Epithelial cell of proximal tubule (primary cell): ENCODE data around the gene KRTAP22-1. TPM values are rescaled to one million over a fixed set of nuclear protein-coding genes. Genes with fewer than 3 reads are reported as not detected.

Experiments
- DNase-seq: peaks from one replicate; pipeline ENCODE4 v3.0.0-alpha.2; 2011; ENCODE audit warnings: low read depth
- H3K4me3 ChIP-seq: 2 replicates; pipeline ENCODE4 v1.5.1; 2011; ENCODE audit warnings: low read depth, mild to moderate bottlenecking, low read length
- total RNA-seq: library from RNA; depleted of rRNA; stranded (reverse); fragments of >200 nt; gene quantifications from 2 replicates; pipeline ENCODE4 v1.2.3, GENCODE V29; 2015
- TF ChIP-seq, protein P1 (sequence below): conservative IDR thresholded peaks from 2 replicates; pipeline ENCODE4 v1.5.1; 2012; ENCODE audit warnings: low read depth, mild to moderate bottlenecking, low read length

Gene KRTAP22-1
- total RNA-seq, 1 donor from 2014 or later = not detected

DNA sequence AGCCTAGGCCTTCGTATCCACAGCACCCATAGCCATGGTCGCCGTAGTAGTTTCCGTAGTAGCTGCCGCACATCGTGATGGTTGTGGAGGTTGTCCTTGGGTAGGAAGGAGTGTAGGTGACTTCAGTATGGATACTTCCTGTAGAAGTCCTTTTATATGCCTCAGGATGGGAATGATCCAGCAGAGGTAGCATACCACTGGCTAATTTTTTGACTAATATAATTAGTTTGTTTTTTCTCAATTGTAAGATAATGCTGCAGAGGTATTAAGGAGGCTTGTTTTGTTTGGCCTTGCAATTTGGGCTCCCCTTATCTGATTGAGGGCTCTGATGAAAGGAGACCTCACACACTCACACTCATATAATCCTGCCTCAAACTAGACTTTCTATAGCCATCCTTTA lies 2.1 kb upstream of the KRTAP22-1 start, which contains the start of gene KRTAP6-2:
Gene KRTAP6-2, minus strand, starts transcription at position 101 of the 400 bp plus-strand sequence. Its CDS starts 28 bp downstream, at position 73.
- no peak within 1 kb of the TSS for H3K4me3 ChIP-seq
- no peak for DNase-seq
- TF ChIP-seq, protein P1, sequence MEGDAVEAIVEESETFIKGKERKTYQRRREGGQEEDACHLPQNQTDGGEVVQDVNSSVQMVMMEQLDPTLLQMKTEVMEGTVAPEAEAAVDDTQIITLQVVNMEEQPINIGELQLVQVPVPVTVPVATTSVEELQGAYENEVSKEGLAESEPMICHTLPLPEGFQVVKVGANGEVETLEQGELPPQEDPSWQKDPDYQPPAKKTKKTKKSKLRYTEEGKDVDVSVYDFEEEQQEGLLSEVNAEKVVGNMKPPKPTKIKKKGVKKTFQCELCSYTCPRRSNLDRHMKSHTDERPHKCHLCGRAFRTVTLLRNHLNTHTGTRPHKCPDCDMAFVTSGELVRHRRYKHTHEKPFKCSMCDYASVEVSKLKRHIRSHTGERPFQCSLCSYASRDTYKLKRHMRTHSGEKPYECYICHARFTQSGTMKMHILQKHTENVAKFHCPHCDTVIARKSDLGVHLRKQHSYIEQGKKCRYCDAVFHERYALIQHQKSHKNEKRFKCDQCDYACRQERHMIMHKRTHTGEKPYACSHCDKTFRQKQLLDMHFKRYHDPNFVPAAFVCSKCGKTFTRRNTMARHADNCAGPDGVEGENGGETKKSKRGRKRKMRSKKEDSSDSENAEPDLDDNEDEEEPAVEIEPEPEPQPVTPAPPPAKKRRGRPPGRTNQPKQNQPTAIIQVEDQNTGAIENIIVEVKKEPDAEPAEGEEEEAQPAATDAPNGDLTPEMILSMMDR = no peak

DNA sequence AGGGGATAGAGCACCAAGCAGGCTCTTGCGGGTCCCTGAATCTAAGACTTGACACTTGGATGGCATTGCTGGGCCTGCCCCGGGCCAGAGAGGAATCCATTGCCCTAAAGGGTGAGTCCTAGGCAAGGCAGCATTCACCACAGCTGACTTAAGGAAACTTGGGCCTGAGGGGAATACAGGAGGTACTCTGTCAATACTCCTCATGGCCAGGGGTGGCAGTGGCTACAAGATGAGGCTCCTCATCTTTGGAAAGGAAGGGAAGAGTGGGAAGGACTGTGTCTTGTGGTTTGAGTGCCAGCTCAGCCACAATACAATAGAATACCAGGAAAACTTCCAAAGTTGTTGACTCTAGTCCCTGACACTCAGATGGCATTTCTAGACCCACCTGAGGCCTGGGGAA lies 5.1 kb downstream of the KRTAP22-1 start:
- TF ChIP-seq, protein P1 = no peak
- DNase-seq = no peak
- H3K4me3 ChIP-seq = no peak overlapping the region

DNA sequence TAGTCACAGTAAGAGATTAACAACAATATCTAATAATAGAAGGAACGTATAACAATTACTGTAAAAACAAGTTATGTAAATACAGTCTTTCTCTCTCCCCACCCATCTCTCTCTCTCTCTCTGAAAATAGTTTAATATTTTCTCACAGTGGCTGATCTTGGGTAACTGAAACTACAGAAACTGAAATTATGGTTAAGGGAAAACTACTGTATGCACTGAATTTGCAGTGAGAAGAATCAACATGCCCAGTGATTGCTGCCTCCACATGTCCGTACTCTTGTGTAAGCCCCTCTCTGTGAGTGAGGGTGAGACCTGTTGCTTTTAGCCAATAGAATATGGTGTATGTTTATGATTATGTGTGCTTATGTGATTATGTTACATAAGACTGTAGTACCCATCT lies 11.2 kb downstream of the KRTAP22-1 start:
- TF ChIP-seq, protein P1 = no peak
- no peak overlapping the region for H3K4me3 ChIP-seq
- no peak for DNase-seq

DNA sequence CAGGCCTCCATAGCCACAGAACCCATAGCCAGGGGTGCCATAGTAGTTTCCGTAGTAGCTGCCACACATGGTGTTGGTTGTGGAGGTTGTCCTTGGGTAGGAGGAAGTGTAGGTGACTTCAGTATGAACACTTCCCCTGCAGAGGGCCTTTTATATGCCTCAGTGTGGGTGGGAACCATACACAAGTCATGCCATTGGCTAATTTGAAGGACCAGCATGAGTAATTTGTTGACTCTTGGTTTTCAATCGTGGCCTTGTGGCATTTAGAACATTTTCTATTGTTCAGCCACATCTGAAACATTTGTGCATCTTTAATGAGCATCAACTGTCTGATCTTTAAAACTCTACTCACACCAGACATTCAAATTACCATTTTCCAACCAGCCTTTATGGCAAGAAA lies 12.9 kb downstream of the KRTAP22-1 start, which contains the start of gene KRTAP6-1:
Gene KRTAP6-1, minus strand, starts transcription at position 95 of the 400 bp plus-strand sequence. Its CDS starts 26 bp downstream, at position 69.
- no peak for DNase-seq
- H3K4me3 ChIP-seq = no peak within 1 kb of the TSS
- TF ChIP-seq, protein P1 = no peak

DNA sequence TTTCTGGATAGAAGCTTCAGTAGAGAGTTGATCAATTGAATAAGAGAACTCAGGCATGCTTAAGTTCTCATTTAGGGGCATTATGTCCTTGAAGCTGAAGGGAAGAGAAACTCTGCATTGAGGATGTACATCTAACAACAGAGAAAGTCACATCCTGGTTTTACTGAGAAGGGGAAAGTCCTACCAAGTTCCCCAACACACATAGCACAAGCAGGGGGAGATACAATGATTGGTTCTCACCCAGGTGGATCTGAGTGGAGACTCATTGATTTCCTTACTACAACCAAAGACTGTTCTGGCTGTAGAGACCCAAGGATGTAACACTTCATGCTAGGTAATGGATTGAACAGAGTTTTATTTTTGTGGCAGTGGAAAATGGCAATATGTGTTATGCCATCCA lies 14.3 kb downstream of the KRTAP22-1 start:
- TF ChIP-seq, protein P1 = no peak
- H3K4me3 ChIP-seq = no peak overlapping the region
- no peak for DNase-seq

DNA sequence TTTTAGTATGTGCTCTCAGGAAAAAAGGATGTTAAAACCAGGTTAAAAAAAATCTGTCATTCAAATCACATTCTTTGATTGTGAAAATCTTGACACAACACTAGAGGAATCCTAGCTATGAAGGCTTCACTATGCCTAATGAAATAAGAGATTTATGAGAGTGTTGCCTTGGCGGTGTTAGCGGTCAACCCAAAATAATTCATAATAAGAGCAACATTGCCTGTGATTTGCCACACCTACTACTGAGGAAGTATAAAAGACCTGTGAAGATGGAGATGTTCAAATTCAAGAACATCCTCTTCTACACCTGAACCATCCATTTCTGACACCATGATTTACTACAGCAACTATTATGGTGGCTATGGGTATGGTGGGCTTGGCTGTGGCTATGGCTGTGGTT lies 15.2 kb downstream of the KRTAP22-1 start, which contains the start of gene KRTAP20-1:
Gene KRTAP20-1, plus strand, starts transcription at position 301 of the 400 bp plus-strand sequence. Its CDS starts 30 bp downstream, at position 331.
- H3K4me3 ChIP-seq = no peak within 1 kb of the TSS
- TF ChIP-seq, protein P1 = no peak
- no peak for DNase-seq

DNA sequence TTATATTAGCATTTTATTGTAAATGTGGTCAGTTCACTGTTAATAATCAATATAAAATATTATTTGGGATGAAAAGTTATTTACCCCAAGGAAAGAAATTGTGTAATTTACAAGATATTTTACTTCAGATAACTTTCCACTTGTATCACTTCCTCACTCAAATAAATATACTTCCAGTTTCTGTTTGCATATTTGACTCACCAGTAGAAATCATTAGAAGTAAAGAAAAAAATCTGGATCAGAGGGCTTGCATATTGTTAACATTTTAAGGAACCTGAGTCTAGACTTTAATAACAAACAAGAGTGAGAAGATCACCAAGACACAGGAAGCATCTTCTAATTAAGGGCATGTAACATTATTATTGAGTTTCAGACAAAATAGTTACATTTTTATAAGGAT lies 19.2 kb downstream of the KRTAP22-1 start:
- H3K4me3 ChIP-seq = no peak overlapping the region
- TF ChIP-seq, protein P1 = no peak
- no peak for DNase-seq
